Spleen (tissue), 11 donors: ENCODE measurements around the gene DCAKD. TPM values are rescaled to one million over a fixed set of nuclear protein-coding genes. Genes with fewer than 3 reads are reported as not detected.

Experiments used
- DNase-seq: peaks from one replicate; pipeline ENCODE4 v3.0.0-alpha.2; 2020
- H3K27ac ChIP-seq, 8 donors: fragments of 200-600 bp; sonication (generic) in 7 of 8; 1 replicate in 4 of 8; 2 replicates in 4 of 8; pipeline versions ENCODE4 v1.5.0 to v1.8.0; 2016 to 2021; ENCODE audit warnings: inconsistent platforms in 4 of 8, mild to moderate bottlenecking in 4 of 8, moderate library complexity in 1 of 8
- H3K27me3 ChIP-seq, 7 donors: fragments of 200-600 bp; sonication (generic) in 6 of 7; replicated peaks in 1 of 7; 1 replicate in 4 of 7; 2 replicates in 3 of 7; pipeline versions ENCODE4 v1.5.0 to v1.8.0; 2016 to 2021; ENCODE audit warnings: inconsistent platforms in 3 of 7, mild to moderate bottlenecking in 1 of 7
- H3K36me3 ChIP-seq, 6 donors: fragments of 200-600 bp; sonication (generic) in 5 of 6; 1 replicate in 4 of 6; 2 replicates in 2 of 6; pipeline versions ENCODE4 v1.5.0 to v1.8.0; 2016 to 2021; ENCODE audit warnings: inconsistent platforms in 2 of 6
- H3K4me1 ChIP-seq, 6 donors: fragments of 200-600 bp; sonication (generic) in 5 of 6; 1 replicate in 3 of 6; 2 replicates in 3 of 6; pipeline versions ENCODE4 v1.5.0 to v1.8.0; 2016 to 2021; ENCODE audit warnings: inconsistent platforms in 3 of 6
- H3K4me3 ChIP-seq, 8 donors: fragments of 200-600 bp; sonication (generic) in 7 of 8; 1 replicate in 4 of 8; 2 replicates in 4 of 8; pipeline versions ENCODE4 v1.5.0 to v1.8.0; 2016 to 2021; ENCODE audit warnings: inconsistent platforms in 4 of 8, mild to moderate bottlenecking in 4 of 8, moderate library complexity in 2 of 8
- H3K9me3 ChIP-seq, 8 donors: fragments of 200-600 bp; sonication (generic) in 7 of 8; 1 replicate in 4 of 8; 2 replicates in 4 of 8; pipeline versions ENCODE4 v1.5.0 to v1.8.0; 2016 to 2021; ENCODE audit warnings: inconsistent platforms in 4 of 8
- POLR2A ChIP-seq, 3 donors: fragments of 450-650 bp; IDR thresholded peaks; one replicate each; pipeline ENCODE4 v1.5.1; 2017; ENCODE audit warnings: antibody characterized with exemption in 3 of 3, mild to moderate bottlenecking in 1 of 3
- POLR2AphosphoS5 ChIP-seq, 3 donors: sonication (generic); formaldehyde crosslinking; IDR thresholded peaks; one replicate each; pipeline ENCODE4 v1.5.1; 2017; ENCODE audit warnings: antibody characterized with exemption in 3 of 3
- WGBS, 5 donors: extraction: QIAGEN DNeasy Blood & Tissue Kit in 3 of 5; methylation state at CpG; one replicate each; pipeline versions ENCODE4 v1.1.5 to v1.1.7; 2013 to 2018; 5-methylcytosine and 5-hydroxymethylcytosine counted together
- intact Hi-C: fragments of 100-400 bp; cut with DNase I; formaldehyde crosslinking; loops from one replicate; pipeline ENCODE4 v1.15.0; 2023; ENCODE audit warnings: low total_unique reads
- polyA plus RNA-seq, 3 donors: library from polyadenylated mRNA; stranded (reverse); fragments of 200-250 nt; gene quantifications; one replicate each; pipeline ENCODE4 v1.2.1, GENCODE V29; 2013
- total RNA-seq, 7 donors: library from RNA; depleted of rRNA in 3 of 7; stranded (reverse); fragments of >200 nt in 3 of 7; fragmentation: NEBNext Ultra II Directional in 4 of 7; extraction: Animal tissue kit (Norgen Biotek cat#: 25700) in 4 of 7; gene quantifications; one replicate each; pipeline versions ENCODE4 v1.1.0 to v1.2.1, GENCODE V29; 2016 to 2021
- TF ChIP-seq, protein P1 (sequence below), 11 experiments: fragments of 200-600 bp in 7 of 11; fragments of 450-650 bp in 4 of 11; sonication (generic) in 4 of 11; IDR thresholded peaks in 8 of 11; conservative IDR thresholded peaks in 3 of 11; 1 replicate in 7 of 11; 2 replicates in 4 of 11; pipeline versions ENCODE4 v1.4.0 to v1.8.0; 2016 to 2021; ENCODE audit warnings: antibody characterized with exemption in 11 of 11, inconsistent platforms in 4 of 11, mild to moderate bottlenecking in 1 of 11
- donor health status: healthy with polysubstance abuse.
- donor health status: DM: no; HTN: no; CAD: no; lungs with moderate emphysema.
- donor health status: DM: no; HTN: no; CAD: no.
- donor health status: Bipolar disorder and iron deficiency.
- donor health status: healthy.
- donor health status: DM: no; HTN: no; CAD: no.
- donor health status: DM: yes; HTN: yes; CAD: no.

DCAKD gene
- total and polyA plus RNA-seq, 10 donors: 7.2 to 23.7 (median 19.3) TPM

DNA sequence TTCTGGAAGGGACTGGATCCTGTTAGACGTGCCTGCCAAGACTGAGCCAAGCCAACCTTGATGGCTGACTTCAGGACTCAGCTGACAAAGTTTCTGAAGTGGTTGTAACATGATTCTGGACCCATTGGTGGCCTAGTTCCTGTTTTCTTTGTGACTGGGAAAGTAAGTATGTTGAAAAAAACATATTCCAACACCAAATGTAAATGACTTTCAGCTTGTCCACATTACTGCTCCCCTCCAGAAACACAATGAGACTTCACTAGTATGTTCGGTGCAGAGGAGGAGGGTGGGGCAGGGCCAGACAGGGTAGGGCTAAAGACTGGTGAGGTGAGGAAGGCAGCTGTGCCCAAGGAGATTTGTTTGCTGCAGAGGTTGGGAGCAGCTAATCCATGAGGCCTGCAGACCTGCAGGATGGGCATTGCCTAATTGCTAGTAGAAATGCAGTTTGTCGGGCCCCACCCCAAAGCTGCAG lies 36.1 kb upstream of the DCAKD start:
- no peak for TF ChIP-seq POLR2AphosphoS5 (IDR thresholded peaks at IDR 0.05)
- TF ChIP-seq, protein P1, sequence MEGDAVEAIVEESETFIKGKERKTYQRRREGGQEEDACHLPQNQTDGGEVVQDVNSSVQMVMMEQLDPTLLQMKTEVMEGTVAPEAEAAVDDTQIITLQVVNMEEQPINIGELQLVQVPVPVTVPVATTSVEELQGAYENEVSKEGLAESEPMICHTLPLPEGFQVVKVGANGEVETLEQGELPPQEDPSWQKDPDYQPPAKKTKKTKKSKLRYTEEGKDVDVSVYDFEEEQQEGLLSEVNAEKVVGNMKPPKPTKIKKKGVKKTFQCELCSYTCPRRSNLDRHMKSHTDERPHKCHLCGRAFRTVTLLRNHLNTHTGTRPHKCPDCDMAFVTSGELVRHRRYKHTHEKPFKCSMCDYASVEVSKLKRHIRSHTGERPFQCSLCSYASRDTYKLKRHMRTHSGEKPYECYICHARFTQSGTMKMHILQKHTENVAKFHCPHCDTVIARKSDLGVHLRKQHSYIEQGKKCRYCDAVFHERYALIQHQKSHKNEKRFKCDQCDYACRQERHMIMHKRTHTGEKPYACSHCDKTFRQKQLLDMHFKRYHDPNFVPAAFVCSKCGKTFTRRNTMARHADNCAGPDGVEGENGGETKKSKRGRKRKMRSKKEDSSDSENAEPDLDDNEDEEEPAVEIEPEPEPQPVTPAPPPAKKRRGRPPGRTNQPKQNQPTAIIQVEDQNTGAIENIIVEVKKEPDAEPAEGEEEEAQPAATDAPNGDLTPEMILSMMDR (IDR thresholded peaks at IDR 0.05 in 8 of 11, conservative IDR thresholded peaks at IDR 0.05 in 3 of 11): no peak
- no peak for TF ChIP-seq POLR2A (IDR thresholded peaks at IDR 0.05)
- no peaks in the 10 kb centered on the region for H3K27me3 ChIP-seq
- 62 to 94% (median 90%) methylated on average over 3 of the region's 3 CpGs for WGBS, 5 donors
- DNase-seq: peak; percentile 21
- H3K27ac ChIP-seq: no peak overlapping the region
- H3K36me3 ChIP-seq: peaks cover 3 to 100% (median 92%) of the 10 kb centered on the region in 6 donors
- intact Hi-C loops: no loop called here
- no peaks in the 10 kb centered on the region for H3K9me3 ChIP-seq
- no peak overlapping the region for H3K4me3 ChIP-seq
- H3K4me1 ChIP-seq: no peaks in the 10 kb centered on the region

DNA sequence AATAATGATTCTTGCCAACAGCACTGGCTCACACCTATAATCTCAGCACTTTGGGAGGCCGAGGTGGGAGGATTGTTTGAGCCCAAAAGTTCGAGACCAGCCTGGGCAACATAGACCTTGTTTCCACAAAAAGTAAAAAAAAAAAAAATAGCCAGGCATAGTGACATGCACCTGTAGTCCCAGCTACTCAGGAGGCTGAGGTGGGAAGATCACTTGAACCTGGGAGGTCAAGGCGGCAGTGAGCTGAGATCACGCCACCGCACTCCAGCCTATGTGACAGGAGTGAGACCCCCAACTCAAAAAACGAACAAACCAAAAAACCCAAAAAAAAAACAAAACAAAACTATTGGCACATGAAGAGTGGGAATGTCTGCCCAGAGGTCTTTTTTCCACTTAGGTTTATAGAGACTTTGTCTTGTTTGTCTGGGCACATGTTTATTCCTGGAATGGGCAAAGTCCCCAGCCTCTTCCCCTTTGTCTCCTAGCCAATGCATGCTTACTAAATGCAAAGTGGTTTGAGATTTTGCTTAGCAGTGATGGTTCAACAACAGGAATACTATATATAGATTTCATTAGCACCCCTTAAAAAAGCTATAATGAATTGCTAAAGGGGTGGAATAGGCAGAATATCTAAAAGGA lies 35.6 kb upstream of the DCAKD start:
- intact Hi-C loops: no loop called here
- no peak for TF ChIP-seq POLR2A (IDR thresholded peaks at IDR 0.05)
- no peak for TF ChIP-seq POLR2AphosphoS5 (IDR thresholded peaks at IDR 0.05)
- TF ChIP-seq, protein P1 (IDR thresholded peaks at IDR 0.05 in 8 of 11, conservative IDR thresholded peaks at IDR 0.05 in 3 of 11): no peak
- no peaks in the 10 kb centered on the region for H3K9me3 ChIP-seq
- WGBS, 5 donors: 94 to 96% (median 95%) methylated on average over 6 of the region's 6 CpGs
- H3K4me1 ChIP-seq: no peaks in the 10 kb centered on the region
- peak; percentile 9 for DNase-seq
- H3K27me3 ChIP-seq: no peaks in the 10 kb centered on the region
- H3K4me3 ChIP-seq: no peak overlapping the region
- H3K36me3 ChIP-seq: peaks cover 3 to 100% (median 93%) of the 10 kb centered on the region in 6 donors
- no peak overlapping the region for H3K27ac ChIP-seq

DNA sequence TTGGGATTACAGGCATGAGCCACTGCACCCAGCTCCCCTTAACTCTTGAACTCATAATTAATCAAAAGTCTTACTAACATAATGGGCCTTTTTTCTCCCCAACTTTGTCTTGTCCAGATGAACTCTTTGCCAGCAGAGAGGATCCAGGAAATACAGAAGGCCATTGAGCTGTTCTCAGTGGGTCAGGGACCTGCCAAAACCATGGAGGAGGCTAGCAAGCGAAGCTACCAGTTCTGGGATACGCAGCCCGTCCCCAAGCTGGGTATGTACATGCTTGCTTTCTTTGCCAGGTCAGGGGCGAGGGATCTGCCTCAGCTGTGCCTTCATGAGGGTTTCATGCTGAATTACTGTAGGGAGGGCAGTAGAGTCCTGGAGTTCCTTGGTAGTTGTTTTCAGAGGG lies 35.0 kb upstream of the DCAKD start:
- TF ChIP-seq POLR2A (IDR thresholded peaks at IDR 0.05) (no peak), POLR2AphosphoS5 (IDR thresholded peaks at IDR 0.05) (no peak)
- TF ChIP-seq, protein P1 (IDR thresholded peaks at IDR 0.05 in 8 of 11, conservative IDR thresholded peaks at IDR 0.05 in 3 of 11): no peak
- no peak overlapping the region for H3K27ac ChIP-seq
- H3K9me3 ChIP-seq: no peaks in the 10 kb centered on the region
- no peak overlapping the region for H3K4me3 ChIP-seq
- intact Hi-C loops: no loop called here
- H3K27me3 ChIP-seq: no peaks in the 10 kb centered on the region
- DNase-seq: peak; percentile 15
- WGBS, 5 donors: 95 to 98% (median 96%) methylated on average over 4 of the region's 4 CpGs
- H3K36me3 ChIP-seq: peaks cover 3 to 100% (median 93%) of the 10 kb centered on the region in 6 donors
- peaks cover 0 to under 1% (median 0%) of the 10 kb centered on the region in 6 donors for H3K4me1 ChIP-seq

DNA sequence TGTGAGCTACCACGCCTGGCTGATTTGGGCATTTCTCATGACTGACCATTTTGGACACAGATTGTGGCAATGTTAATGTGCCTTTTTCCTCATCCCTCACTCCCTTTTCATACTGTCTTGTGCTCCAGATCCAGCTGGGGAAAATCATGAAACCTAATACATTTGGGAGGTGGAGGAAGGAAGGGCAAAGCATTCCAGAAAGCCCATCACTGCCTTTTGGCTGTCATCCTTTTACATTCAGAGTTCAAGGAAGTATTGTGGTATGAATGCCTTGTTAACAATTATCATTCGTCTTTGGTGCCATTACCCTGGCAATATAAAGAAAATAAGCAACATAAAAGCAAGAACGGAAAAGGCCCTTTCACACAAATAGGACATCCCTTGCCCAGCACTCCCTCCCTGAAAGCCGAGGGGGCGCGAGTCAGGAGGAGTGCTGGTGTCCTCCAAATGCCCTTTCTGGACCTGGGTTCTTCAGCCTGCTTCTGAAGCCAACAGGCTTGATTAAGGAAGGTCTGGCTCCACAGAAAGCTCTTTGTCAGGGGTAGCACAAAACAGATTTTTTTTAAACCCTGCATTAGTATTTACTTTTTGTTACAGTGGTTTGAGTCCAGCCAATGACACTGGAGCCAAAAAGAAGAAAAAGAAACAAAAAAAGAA lies 29.7 kb upstream of the DCAKD start:
- no peak for DNase-seq
- 80 to 92% (median 88%) methylated on average over 6 of the region's 6 CpGs for WGBS, 5 donors
- TF ChIP-seq POLR2A (IDR thresholded peaks at IDR 0.05) (no peak), POLR2AphosphoS5 (IDR thresholded peaks at IDR 0.05) (no peak)
- TF ChIP-seq, protein P1 (IDR thresholded peaks at IDR 0.05 in 8 of 11, conservative IDR thresholded peaks at IDR 0.05 in 3 of 11): no peak
- no peaks in the 10 kb centered on the region for H3K27me3 ChIP-seq
- intact Hi-C loops: no loop called here
- H3K4me1 ChIP-seq: peaks cover 0 to 37% (median 23%) of the 10 kb centered on the region in 6 donors
- H3K9me3 ChIP-seq: no peaks in the 10 kb centered on the region
- H3K36me3 ChIP-seq: peaks cover 0 to 83% (median 50%) of the 10 kb centered on the region in 6 donors
- H3K27ac ChIP-seq: peak overlapping the region in 2 of 8 donors; percentile 2 to 4
- no peak overlapping the region for H3K4me3 ChIP-seq
